ENCODE data around the gene XPO6.

The XPO6 gene

GRCh38 chr16:28136751-28137434 lies 74.9 kb downstream of the XPO6 start:
- DNase-seq (ENCODE audit: extremely low read depth, low read depth), result no peak
- no peak for TF ChIP-seq CTCF (IDR thresholded peaks at IDR 0.05; ENCODE audit: low read depth, low read length)

- no peak for DNase-seq (ENCODE audit: extremely low read depth, low read depth)
- TF ChIP-seq CTCF (IDR thresholded peaks at IDR 0.05; ENCODE audit: low read depth, low read length), result no peak
Observed at GRCh38 chr16:28133666-28134065, 78.1 kb downstream of the XPO6 start.

- no peak for DNase-seq (ENCODE audit: extremely low read depth, low read depth)
- no peak for TF ChIP-seq CTCF (IDR thresholded peaks at IDR 0.05; ENCODE audit: low read depth, low read length)
Observed at GRCh38 chr16:28131743-28132393, 79.9 kb downstream of the XPO6 start.

- no peak for TF ChIP-seq CTCF (IDR thresholded peaks at IDR 0.05; ENCODE audit: low read depth, low read length)
Observed at GRCh38 chr16:28131181-28131580, 80.6 kb downstream of the XPO6 start.

GRCh38 chr16:28130099-28131088 lies 81.4 kb downstream of the XPO6 start:
- DNase-seq (ENCODE audit: extremely low read depth, low read depth), result peak; percentile 20
- no peak for TF ChIP-seq CTCF (IDR thresholded peaks at IDR 0.05; ENCODE audit: low read depth, low read length)

More at GRCh38 chr16:28131181-28131580, 80.6 kb downstream of the XPO6 start:
- DNase-seq (ENCODE audit: extremely low read depth, low read depth), result no peak

GRCh38 chr16:28126684-28127620 lies 84.8 kb downstream of the XPO6 start:
- no peak for DNase-seq (ENCODE audit: extremely low read depth, low read depth)
- TF ChIP-seq CTCF (IDR thresholded peaks at IDR 0.05; ENCODE audit: low read depth, low read length), result no peak
